MM.1S (cell line): ENCODE measurements around the gene ZHX3.

Experiments used
- EZH2phosphoT487 ChIP-seq: fragments of 300-600 bp; sonication (generic); IDR thresholded peaks from 2 replicates; pipeline ENCODE4 v1.6.1; 2018; ENCODE audit warnings: antibody characterized with exemption, low read length
- TF ChIP-seq, protein P1 (sequence below): fragments of 300-600 bp; sonication (generic); IDR thresholded peaks from 2 replicates; pipeline ENCODE4 v1.5.1; 2016; ENCODE audit warnings: antibody characterized with exemption, low read length, mixed read lengths

DNA sequence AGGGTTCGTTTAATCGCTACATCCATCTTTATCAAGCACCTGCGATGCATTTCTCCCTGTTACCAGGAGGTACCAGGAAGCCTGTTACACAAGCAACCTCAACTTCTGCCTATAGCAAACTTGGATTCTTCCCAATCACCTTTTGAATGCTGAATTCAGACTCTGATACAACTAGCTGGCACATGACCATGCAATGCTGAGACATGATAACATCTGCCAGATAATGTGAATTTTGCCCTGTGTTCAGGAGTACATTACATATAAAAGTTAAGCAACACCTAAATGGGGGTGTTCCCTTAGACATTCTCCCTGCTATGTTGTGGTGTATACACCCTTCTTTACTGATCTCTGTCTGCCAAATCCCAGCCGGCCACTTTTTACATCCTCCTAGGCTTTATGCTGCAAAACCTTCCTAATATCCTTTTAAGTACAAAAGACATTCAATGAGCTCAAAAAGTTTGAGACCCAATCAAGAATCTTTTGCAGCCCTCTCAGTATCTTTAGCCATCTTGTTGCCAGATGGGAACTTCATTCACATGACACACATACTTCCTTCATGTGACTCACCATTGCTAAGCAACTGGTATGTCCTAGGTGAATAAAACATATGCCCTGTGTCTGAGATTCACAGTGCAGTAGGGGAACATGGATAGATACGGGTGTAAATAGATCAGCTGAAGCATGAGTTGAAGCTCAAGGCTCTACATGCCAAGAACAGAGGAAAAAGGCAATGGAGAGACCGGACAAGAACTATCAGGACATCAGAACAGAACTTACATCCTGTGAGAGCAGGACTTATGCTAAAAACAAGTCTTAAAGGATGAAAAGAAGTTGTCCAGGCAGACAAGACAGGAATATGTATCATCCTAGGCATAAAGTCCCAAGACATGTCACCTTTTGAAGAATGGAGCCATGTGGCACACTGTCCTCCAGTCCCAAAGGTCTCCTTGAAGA, 84.3 kb downstream of the ZHX3 start:
- TF ChIP-seq, protein P1, sequence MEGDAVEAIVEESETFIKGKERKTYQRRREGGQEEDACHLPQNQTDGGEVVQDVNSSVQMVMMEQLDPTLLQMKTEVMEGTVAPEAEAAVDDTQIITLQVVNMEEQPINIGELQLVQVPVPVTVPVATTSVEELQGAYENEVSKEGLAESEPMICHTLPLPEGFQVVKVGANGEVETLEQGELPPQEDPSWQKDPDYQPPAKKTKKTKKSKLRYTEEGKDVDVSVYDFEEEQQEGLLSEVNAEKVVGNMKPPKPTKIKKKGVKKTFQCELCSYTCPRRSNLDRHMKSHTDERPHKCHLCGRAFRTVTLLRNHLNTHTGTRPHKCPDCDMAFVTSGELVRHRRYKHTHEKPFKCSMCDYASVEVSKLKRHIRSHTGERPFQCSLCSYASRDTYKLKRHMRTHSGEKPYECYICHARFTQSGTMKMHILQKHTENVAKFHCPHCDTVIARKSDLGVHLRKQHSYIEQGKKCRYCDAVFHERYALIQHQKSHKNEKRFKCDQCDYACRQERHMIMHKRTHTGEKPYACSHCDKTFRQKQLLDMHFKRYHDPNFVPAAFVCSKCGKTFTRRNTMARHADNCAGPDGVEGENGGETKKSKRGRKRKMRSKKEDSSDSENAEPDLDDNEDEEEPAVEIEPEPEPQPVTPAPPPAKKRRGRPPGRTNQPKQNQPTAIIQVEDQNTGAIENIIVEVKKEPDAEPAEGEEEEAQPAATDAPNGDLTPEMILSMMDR, result no peak
- no peak for TF ChIP-seq EZH2phosphoT487
